NT2/D1 (cell line): ENCODE measurements around the gene OR13J1.

Experiments used
- DNase-seq: peaks from one replicate; pipeline ENCODE4 v3.0.0-alpha.2; 2011; ENCODE audit warnings: low read depth, low spot score
- H3K27me3 ChIP-seq: 2 replicates; pipeline ENCODE4 v1.6.0; 2011; ENCODE audit warnings: mild to moderate bottlenecking; ENCODE audit not compliant: insufficient read length, insufficient read depth
- H3K36me3 ChIP-seq: 2 replicates; pipeline ENCODE4 v1.6.1; 2011; ENCODE audit warnings: mild to moderate bottlenecking, low read length, mixed read lengths; ENCODE audit not compliant: insufficient read depth, insufficient read length
- H3K4me1 ChIP-seq: 2 replicates; pipeline ENCODE4 v1.5.1; 2011; ENCODE audit not compliant: insufficient read depth, insufficient read length
- H3K4me3 ChIP-seq: 2 replicates; pipeline ENCODE4 v1.5.1; 2011; ENCODE audit warnings: low read depth; ENCODE audit not compliant: insufficient read length
- H3K9ac ChIP-seq: 2 replicates; pipeline ENCODE4 v1.6.0; 2011; ENCODE audit warnings: low read depth; ENCODE audit not compliant: insufficient read length
- H3K9me3 ChIP-seq: 2 replicates; pipeline ENCODE4 v1.5.1; 2011; ENCODE audit warnings: mild to moderate bottlenecking, low read length; ENCODE audit not compliant: insufficient read depth
- SUZ12 ChIP-seq: IDR thresholded peaks from 2 replicates; pipeline ENCODE4 v1.6.1; 2011; ENCODE audit not compliant: insufficient read length, insufficient read depth; ENCODE audit errors: extremely low read depth
- YY1 ChIP-seq: IDR thresholded peaks from 2 replicates; pipeline ENCODE4 v1.6.1; 2011; ENCODE audit not compliant: insufficient read length, insufficient read depth
- ZNF274 ChIP-seq: IDR thresholded peaks from 2 replicates; pipeline ENCODE4 v1.6.1; 2011; ENCODE audit warnings: mild to moderate bottlenecking, low read depth, low read length

OR13J1 gene

DNA sequence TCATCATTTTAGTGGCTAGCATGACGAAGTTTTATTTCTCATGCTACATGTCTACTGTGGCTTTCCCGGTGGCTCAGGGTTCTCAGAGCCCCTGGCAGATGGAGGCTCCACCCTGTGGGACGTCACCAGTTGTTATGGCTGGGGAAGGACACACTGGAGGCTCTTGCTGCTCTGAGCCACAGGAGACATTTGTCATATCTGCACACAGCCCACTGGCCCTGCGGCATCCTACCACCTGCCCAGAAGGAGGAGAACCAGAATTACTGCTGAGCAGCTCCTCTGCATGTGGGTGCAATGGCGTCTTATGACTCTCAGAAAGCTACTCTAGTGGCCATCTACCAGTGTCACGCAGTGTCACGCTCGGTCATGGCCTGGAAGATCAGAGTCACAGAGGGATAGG is 6.6 kb downstream of the OR13J1 start:
- Histone ChIP-seq H3K36me3 (no peaks in the 10 kb centered on the region), H3K9ac (no peak overlapping the region), H3K9me3 (no peaks in the 10 kb centered on the region), H3K27me3 (peaks cover 11% of the 10 kb centered on the region), H3K4me3 (no peak overlapping the region), H3K4me1 (peaks cover 5% of the 10 kb centered on the region)
- no peak for DNase-seq
- TF ChIP-seq SUZ12 = no peak
- TF ChIP-seq ZNF274 = no peak
- no peak for TF ChIP-seq YY1

DNA sequence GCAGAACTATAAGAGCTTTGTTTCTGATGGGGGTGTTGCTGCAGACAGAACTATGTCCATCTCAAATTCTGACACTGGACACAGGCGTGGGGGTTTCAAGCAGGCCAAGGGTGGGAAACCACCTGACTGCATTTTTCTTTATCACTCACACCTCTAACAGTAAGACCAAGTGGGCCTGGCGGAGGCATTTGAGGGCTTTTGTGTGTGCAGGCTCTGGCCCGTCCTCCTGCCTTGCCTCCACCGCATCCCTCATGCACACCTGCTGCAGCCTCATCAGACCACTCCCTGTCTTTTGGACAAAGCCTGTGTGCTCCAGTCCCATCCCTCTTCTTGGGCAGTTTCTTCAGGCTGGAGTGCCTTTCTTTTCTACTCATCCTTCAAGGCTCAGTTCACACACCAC is 7.9 kb downstream of the OR13J1 start:
- Histone ChIP-seq H3K27me3 (peaks cover 11% of the 10 kb centered on the region), H3K4me3 (no peak overlapping the region), H3K9ac (no peak overlapping the region), H3K9me3 (no peaks in the 10 kb centered on the region), H3K4me1 (peaks cover 2% of the 10 kb centered on the region), H3K36me3 (no peaks in the 10 kb centered on the region)
- DNase-seq = no peak
- no peak for TF ChIP-seq YY1
- TF ChIP-seq SUZ12 = no peak
- no peak for TF ChIP-seq ZNF274

DNA sequence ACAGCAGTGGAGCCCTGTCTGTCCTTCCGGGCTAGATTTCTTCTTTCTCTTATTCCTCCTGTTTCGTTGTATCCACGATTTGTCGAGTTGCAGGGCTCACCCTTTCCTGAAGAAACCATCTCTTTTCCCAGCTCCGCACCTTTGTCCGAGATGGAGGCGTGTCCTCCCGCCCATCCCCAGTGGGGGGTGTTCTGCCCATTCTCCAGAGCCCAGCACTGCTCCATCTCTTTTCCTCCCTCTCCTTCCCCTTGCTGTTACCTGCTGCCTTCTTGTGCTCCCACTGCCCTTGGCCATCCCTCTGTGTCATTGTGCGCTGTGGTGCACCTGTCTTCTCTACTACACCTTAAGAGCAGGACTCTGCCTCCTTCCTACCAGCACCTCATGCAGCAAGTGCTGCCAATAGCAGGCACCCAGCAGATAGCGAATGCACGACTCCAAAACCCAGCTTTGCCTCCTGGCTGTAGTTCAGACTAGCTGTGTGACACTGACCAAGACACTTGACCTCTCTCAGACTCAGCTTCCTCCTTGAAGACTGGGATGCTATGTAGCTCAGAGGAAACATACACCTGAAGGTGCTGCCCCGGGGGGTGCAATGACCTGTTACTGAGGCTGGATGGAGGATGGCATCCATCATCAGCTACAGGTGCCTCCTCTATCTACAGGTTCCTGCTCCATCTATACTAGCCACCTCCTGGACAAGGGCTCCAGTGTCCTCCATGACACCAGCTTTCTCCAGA is 8.9 kb downstream of the OR13J1 start:
- no peaks in the 10 kb centered on the region for H3K9me3 ChIP-seq
- DNase-seq = no peak
- no peak overlapping the region for H3K9ac ChIP-seq
- H3K27me3 ChIP-seq = peaks cover 11% of the 10 kb centered on the region
- TF ChIP-seq SUZ12 (no peak), ZNF274 (no peak), YY1 (no peak)
- H3K4me3 ChIP-seq = no peak overlapping the region
- peaks cover 2% of the 10 kb centered on the region for H3K4me1 ChIP-seq
- no peaks in the 10 kb centered on the region for H3K36me3 ChIP-seq

DNA sequence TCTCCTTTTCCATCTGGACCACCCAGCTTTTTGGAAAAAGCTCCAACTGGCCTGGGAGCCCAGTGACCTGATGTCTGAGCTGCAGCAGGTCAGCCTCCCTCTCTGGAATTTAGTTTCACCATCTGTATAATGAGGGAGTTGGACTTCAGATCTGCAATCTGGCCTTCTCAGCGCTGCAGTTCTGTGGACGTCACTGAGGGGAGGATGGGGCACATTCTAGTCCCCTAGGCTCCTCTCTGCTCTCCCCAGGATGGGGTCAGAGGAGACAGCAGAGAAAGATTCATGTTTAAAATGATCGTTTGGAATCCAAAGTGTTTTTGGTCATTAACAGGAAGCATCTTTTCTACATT is 10.2 kb downstream of the OR13J1 start:
- peaks cover 11% of the 10 kb centered on the region for H3K27me3 ChIP-seq
- no peak for DNase-seq
- H3K9me3 ChIP-seq = no peaks in the 10 kb centered on the region
- H3K4me1 ChIP-seq = peaks cover 2% of the 10 kb centered on the region
- no peak overlapping the region for H3K9ac ChIP-seq
- no peaks in the 10 kb centered on the region for H3K36me3 ChIP-seq
- no peak for TF ChIP-seq YY1
- no peak for TF ChIP-seq SUZ12
- TF ChIP-seq ZNF274 = no peak
- no peak overlapping the region for H3K4me3 ChIP-seq

DNA sequence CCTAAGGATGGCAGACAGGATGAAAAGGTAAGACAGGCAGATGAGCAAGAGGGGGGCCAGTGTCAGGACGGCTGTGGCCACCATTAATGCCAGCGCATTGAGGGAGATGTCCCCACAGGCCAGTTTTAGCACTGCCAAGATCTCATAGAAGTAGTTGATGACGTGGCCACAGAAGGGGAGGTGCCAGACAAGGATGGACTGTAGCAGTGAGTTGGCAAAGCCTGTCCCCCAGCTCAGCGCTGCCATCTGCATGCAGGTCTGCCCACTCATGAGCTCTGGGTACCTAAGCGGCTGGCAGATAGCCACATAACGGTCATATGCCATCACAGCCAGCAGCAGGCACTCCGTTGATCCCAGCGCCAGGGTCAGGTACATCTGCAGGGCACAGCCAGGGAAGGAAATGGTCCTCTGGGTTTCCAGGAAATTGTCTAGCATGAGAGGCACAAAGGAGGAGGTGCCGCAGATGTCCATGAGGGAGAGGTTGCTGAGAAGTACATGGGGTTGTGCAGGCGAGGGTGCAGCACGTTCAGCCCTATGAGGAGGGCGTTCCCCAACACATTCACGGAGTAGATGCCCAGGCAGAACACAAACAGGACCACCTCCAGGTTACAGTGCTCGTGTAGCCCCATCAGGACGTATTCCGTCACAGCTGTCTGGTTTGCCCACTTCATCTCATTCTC is 10.8 kb downstream of the OR13J1 start:
- H3K9me3 ChIP-seq = no peaks in the 10 kb centered on the region
- H3K4me1 ChIP-seq = peaks cover 2% of the 10 kb centered on the region
- H3K27me3 ChIP-seq = peaks cover 11% of the 10 kb centered on the region
- no peak overlapping the region for H3K4me3 ChIP-seq
- no peak overlapping the region for H3K9ac ChIP-seq
- no peak for DNase-seq
- no peak for TF ChIP-seq SUZ12
- TF ChIP-seq YY1 = no peak
- TF ChIP-seq ZNF274 = no peak
- H3K36me3 ChIP-seq = no peaks in the 10 kb centered on the region

DNA sequence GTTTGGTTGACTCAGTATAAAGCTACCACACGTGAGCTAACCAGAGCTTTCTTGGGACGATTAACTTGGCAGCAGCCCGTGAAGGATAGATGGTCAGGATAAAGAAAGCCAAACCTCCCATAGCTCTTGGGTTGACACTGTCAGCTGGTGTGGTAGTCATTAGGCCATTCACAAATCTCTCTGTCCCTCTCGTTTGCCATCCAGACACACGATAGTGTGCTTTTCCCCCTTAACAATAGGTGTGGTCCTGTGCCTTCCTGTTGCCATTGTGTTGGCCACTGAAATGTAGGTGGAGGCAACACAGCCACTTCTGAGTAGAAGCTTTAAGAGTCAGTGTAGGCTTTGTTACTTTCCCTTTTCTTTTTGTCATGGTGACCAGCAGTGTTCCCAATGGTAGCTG is 11.7 kb downstream of the OR13J1 start:
- Histone ChIP-seq H3K4me3 (no peak overlapping the region), H3K9me3 (no peaks in the 10 kb centered on the region), H3K27me3 (peaks cover 11% of the 10 kb centered on the region), H3K9ac (no peak overlapping the region), H3K36me3 (no peaks in the 10 kb centered on the region), H3K4me1 (peaks cover 4% of the 10 kb centered on the region)
- DNase-seq = no peak
- TF ChIP-seq SUZ12 (no peak), YY1 (no peak), ZNF274 (no peak)

DNA sequence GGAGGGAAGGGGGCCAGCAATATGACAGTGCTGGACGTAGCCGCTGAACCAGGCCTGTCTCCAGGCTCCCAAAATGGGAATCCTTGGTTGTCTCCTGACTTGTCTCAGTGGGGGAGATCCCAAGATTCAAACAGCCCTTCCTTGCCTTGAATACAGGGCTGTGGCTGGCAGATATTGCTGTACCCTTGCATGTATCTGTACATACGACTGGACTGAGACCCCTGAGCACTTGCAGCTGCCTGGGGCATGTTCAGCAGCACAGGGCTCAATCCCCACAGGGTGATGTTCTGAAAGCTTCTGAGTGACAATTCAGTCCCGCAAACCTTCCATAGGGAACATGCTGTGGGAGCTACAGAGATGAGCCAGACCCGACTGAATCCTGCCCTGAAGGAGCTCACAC is 13.3 kb downstream of the OR13J1 start:
- TF ChIP-seq ZNF274 = no peak
- no peak for TF ChIP-seq YY1
- no peak for TF ChIP-seq SUZ12
- H3K27me3 ChIP-seq = peaks cover 8% of the 10 kb centered on the region
- H3K9ac ChIP-seq = no peak overlapping the region
- DNase-seq = no peak
- no peak overlapping the region for H3K4me3 ChIP-seq
- H3K36me3 ChIP-seq = no peaks in the 10 kb centered on the region
- no peaks in the 10 kb centered on the region for H3K9me3 ChIP-seq
- peaks cover 4% of the 10 kb centered on the region for H3K4me1 ChIP-seq

DNA sequence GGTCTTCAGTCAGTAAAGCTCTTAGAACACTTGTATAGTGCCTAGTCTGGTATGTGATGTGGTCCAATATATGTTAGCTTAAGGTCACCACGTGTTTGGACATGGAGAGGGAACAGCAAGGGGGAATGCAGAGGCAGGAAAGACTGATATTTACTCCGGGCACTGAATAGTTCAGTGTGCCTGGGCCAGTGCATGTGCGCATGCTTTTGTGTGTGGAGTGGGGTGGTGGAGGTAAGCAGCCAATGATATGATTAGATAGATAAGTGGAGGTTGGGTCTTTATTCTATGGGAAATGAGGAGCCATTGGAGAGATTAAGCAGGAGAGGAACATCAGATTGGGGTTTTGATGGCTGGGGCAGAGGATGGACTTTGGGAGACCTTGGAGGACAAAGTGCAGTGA is 14.0 kb downstream of the OR13J1 start:
- H3K27me3 ChIP-seq = peaks cover 3% of the 10 kb centered on the region
- H3K4me1 ChIP-seq = peaks cover 4% of the 10 kb centered on the region
- no peak for DNase-seq
- no peaks in the 10 kb centered on the region for H3K36me3 ChIP-seq
- no peak overlapping the region for H3K9ac ChIP-seq
- no peaks in the 10 kb centered on the region for H3K9me3 ChIP-seq
- H3K4me3 ChIP-seq = no peak overlapping the region
- TF ChIP-seq YY1 = no peak
- no peak for TF ChIP-seq ZNF274
- TF ChIP-seq SUZ12 = no peak
